Common myeloid progenitor, CD34-positive (primary cell): Measurements from ENCODE around the gene STRN4.
A peak's percentile ranks its signal among the peaks of the same experiment; 100 is the strongest.

Source experiments
- CTCF ChIA-PET: fragments of 350-600 bp; sonication (Branson Sonifier 250); formaldehyde crosslinking; loops from one replicate; lab custom pipeline; 2021; ENCODE audit warnings: antibody characterized with exemption; lab: Charles Lee
- POLR2A ChIA-PET: fragments of 350-600 bp; sonication (Branson Sonifier 250); formaldehyde crosslinking; loops from one replicate; lab custom pipeline; 2021; ENCODE audit warnings: antibody characterized with exemption; lab: Charles Lee
- DNase-seq, 3 donors: peaks; one replicate each; pipeline versions ENCODE4 v3.0.0 to v3.0.0-alpha.2; 2013
- H3K27ac ChIP-seq, 2 experiments: 1 replicate in 1 of 2; 2 replicates in 1 of 2; pipeline ENCODE4 v1.7.0; 2013; ENCODE audit warnings: inconsistent platforms in 2 of 2, low read length in 2 of 2, mild to moderate bottlenecking in 2 of 2, low read depth in 1 of 2, moderate library complexity in 1 of 2; ENCODE audit not compliant: severe bottlenecking in 2 of 2, insufficient read depth in 1 of 2, poor library complexity in 1 of 2
- H3K27me3 ChIP-seq, 5 experiments: replicated peaks in 2 of 5; 1 replicate in 3 of 5; 2 replicates in 2 of 5; pipeline versions ENCODE4 v1.6.1 to v1.7.0; 2013; ENCODE audit warnings: low read length in 4 of 5, mild to moderate bottlenecking in 2 of 5, moderate library complexity in 2 of 5, inconsistent platforms in 1 of 5; ENCODE audit not compliant: insufficient read depth in 5 of 5, control insufficient read depth in 4 of 5
- H3K36me3 ChIP-seq, 4 experiments: 1 replicate in 2 of 4; 2 replicates in 2 of 4; pipeline versions ENCODE4 v1.6.1 to v1.7.0; 2013; ENCODE audit warnings: low read length in 3 of 4, control low read depth in 1 of 4, mild to moderate bottlenecking in 1 of 4; ENCODE audit not compliant: control insufficient read depth in 4 of 4, insufficient read depth in 4 of 4
- H3K4me1 ChIP-seq, 4 experiments: 1 replicate in 3 of 4; 2 replicates in 1 of 4; pipeline versions ENCODE4 v1.6.1 to v1.7.1; 2013; ENCODE audit warnings: low read length in 3 of 4, mild to moderate bottlenecking in 3 of 4, control low read depth in 1 of 4, inconsistent platforms in 1 of 4, moderate library complexity in 1 of 4; ENCODE audit not compliant: control insufficient read depth in 4 of 4, insufficient read depth in 4 of 4; ENCODE audit errors: control extremely low read depth in 1 of 4
- H3K4me3 ChIP-seq, 7 experiments: 1 replicate in 4 of 7; 2 replicates in 3 of 7; pipeline versions ENCODE4 v1.5.1 to v1.7.0; 2013; ENCODE audit warnings: mild to moderate bottlenecking in 7 of 7, low read length in 6 of 7, moderate library complexity in 6 of 7, inconsistent platforms in 2 of 7, low read depth in 2 of 7, control low read depth in 1 of 7; ENCODE audit not compliant: insufficient read depth in 4 of 7, control insufficient read depth in 1 of 7; ENCODE audit errors: extremely low read depth in 1 of 7
- H3K9me3 ChIP-seq, 5 experiments: 1 replicate in 4 of 5; 2 replicates in 1 of 5; pipeline versions ENCODE4 v1.6.1 to v1.7.1; 2013; ENCODE audit warnings: low read length in 4 of 5, mild to moderate bottlenecking in 2 of 5, inconsistent platforms in 1 of 5, low read depth in 1 of 5, moderate library complexity in 1 of 5; ENCODE audit not compliant: control insufficient read depth in 4 of 5, insufficient read depth in 2 of 5; ENCODE audit errors: control extremely low read depth in 1 of 5
- WGBS: methylation state at CpG from one replicate; pipeline ENCODE4 v1.1.5; 2013; ENCODE audit not compliant: insufficient coverage; 5-methylcytosine and 5-hydroxymethylcytosine counted together

The STRN4 gene

DNA sequence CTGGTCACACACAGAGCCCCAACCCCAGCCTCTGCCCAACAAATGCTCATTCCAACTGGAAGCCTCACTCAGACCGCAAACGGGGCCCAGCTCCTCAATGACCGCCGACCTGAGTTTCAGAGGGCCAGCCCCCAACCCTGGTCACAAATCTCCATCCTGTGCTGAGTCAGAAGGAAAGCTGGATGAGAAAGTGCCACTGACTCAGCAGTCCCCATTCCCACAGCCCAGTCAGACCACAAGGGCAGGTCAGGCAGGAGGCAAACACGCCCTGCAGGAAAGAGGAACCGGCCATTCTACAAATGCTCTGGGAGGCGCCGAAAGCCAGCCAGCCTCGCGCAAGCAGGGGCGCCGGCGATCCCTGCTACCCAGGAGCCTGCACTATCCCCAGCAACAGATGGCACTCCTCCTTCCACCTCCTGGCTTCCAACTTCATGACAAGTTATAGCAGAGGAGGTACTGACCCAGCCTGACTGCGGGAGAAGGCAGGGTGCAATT lies 15.2 kb downstream of the STRN4 start:
- H3K27ac ChIP-seq: no peak overlapping the region
- no peaks in the 10 kb centered on the region for H3K27me3 ChIP-seq
- no peaks in the 10 kb centered on the region for H3K9me3 ChIP-seq
- peaks cover 3 to 81% (median 52%) of the 10 kb centered on the region in 4 experiments for H3K36me3 ChIP-seq
- DNase-seq: peak; percentile 82 to 93 (median 92)
- H3K4me3 ChIP-seq: peak overlapping the region in 3 of 7 experiments; percentile 26 to 61 (median 56)
- CTCF ChIA-PET: interaction anchor here (1.0 to 15.9 kb wide), 10 partner anchors 9 to 43 kb away, joined by 3 to 356 read pairs (median 4); partner anchors contain the start of gene PRKD2
- WGBS: 4% methylated on average over 13 of the region's 14 CpGs
- peaks cover 5 to 63% (median 46%) of the 10 kb centered on the region in 4 experiments for H3K4me1 ChIP-seq
- POLR2A ChIA-PET: interaction anchor here (0.5 to 1.7 kb wide), 10 partner anchors 11 to 440 kb away, joined by 3 to 6 read pairs (median 4); partner anchors contain the start of genes FKRP and PRKD2

DNA sequence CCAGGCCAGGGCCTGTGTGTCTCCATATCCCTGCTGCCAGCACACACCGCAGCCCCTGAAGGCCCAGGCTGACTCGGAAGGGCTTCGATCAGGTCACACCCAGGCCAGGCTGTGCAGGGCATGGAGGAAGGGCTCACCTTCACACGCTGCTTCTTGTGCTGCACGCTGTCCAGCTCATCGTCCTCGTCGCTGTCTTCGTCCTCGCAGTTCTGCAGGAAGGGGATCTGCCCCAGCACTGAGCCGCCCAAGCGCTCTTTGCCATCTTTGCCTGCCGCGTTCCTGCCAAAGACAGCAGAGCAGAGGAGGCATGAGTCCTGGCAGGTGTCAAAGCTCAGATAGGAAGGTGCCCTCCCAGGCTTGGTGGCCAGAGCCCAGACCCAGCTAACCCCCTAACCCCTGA lies 15.7 kb downstream of the STRN4 start:
- Histone ChIP-seq H3K4me3 (peak overlapping the region in 3 of 7 experiments; percentile 9 to 61 (median 56)), H3K27ac (no peak overlapping the region), H3K27me3 (no peaks in the 10 kb centered on the region), H3K36me3 (peaks cover 3 to 86% (median 56%) of the 10 kb centered on the region in 4 experiments), H3K4me1 (peaks cover 5 to 63% (median 46%) of the 10 kb centered on the region in 4 experiments), H3K9me3 (no peaks in the 10 kb centered on the region)
- 91% methylated on average over 14 of the region's 14 CpGs for WGBS
- no peak for DNase-seq
- POLR2A ChIA-PET: interaction anchor here (0.5 to 1.7 kb wide), 7 partner anchors 11 to 1263 kb away, joined by 3 to 6 read pairs (median 4); partner anchors contain the start of genes FKRP and FOSB
- CTCF ChIA-PET: interaction anchor here (1.0 to 15.9 kb wide), 10 partner anchors 9 to 113 kb away, joined by 3 to 356 read pairs (median 3); partner anchors contain the start of gene PRKD2

DNA sequence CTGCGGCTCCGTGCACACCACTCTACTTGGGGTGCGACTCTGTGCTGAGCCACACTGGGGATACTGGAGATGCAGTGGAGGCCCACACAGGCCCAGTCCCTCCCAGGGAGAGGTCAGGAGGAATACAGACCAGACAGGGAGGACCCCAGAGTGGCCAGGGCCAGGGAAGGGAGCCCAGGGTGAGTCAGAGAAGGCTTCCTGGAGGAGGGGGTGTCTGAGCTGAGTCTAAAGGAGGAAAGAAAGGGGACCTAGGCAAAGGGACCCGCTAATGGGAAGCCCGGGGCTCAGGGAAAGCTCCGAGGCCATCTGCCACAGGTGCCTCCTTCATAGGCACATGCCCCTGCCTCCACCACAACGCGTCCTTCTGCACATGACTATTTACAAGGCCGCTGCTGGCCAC lies 16.1 kb downstream of the STRN4 start:
- Histone ChIP-seq H3K27ac (no peak overlapping the region), H3K4me1 (peaks cover 5 to 63% (median 46%) of the 10 kb centered on the region in 4 experiments), H3K9me3 (no peaks in the 10 kb centered on the region), H3K4me3 (no peak overlapping the region), H3K36me3 (peaks cover 3 to 87% (median 57%) of the 10 kb centered on the region in 4 experiments), H3K27me3 (no peaks in the 10 kb centered on the region)
- ChIA-PET POLR2A (interaction anchor here (0.5 to 1.7 kb wide), 5 partner anchors 11 to 1263 kb away, joined by 3 to 6 read pairs (median 4); partner anchors contain the start of genes FKRP and FOSB), CTCF (interaction anchor here (1.0 to 15.9 kb wide), 9 partner anchors 8 to 113 kb away, joined by 3 to 356 read pairs (median 3); partner anchors contain the start of gene PRKD2)
- no peak for DNase-seq
- 97% methylated on average over 8 of the region's 9 CpGs for WGBS

DNA sequence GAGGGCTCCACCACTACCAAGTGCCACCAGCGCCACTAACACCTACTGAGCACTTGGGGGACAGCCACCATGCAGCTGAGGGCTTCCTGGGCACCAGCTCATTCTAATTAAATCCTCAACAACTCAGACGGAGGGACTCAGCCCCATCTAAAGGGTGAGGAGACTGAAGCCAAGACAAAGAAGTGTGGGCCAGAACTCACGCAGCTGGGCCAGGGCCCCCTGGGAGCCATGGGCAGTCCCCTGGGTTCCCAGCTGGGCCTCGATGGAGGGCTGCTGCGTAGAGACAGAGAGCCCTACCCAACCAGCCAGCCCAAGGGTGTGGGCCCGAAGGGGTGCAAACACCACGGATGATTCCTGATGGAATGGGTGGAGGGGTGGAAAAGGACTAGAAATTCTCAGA lies 16.6 kb downstream of the STRN4 start:
- H3K4me1 ChIP-seq: peaks cover 5 to 63% (median 46%) of the 10 kb centered on the region in 4 experiments
- DNase-seq: no peak
- POLR2A ChIA-PET: interaction anchor here (1.5 to 1.7 kb wide), 2 partner anchors 12 to 16 kb away, joined by 3 to 4 read pairs; partner anchors contain the start of gene FKRP
- H3K27ac ChIP-seq: no peak overlapping the region
- no peaks in the 10 kb centered on the region for H3K27me3 ChIP-seq
- CTCF ChIA-PET: interaction anchor here (0.7 to 15.9 kb wide), 13 partner anchors 9 to 112 kb away, joined by 3 to 356 read pairs (median 5); partner anchors contain the start of gene PRKD2
- WGBS: 92% methylated on average over 4 of the region's 7 CpGs
- H3K36me3 ChIP-seq: peaks cover 3 to 90% (median 58%) of the 10 kb centered on the region in 4 experiments
- no peaks in the 10 kb centered on the region for H3K9me3 ChIP-seq
- H3K4me3 ChIP-seq: no peak overlapping the region

GRCh38 chr19:46728693-46729339 lies 17.4 kb downstream of the STRN4 start:
- WGBS: 71% methylated on average over 15 of the region's 20 CpGs
- CTCF ChIA-PET: interaction anchor here (0.7 to 15.9 kb wide), 12 partner anchors 10 to 112 kb away, joined by 3 to 356 read pairs (median 8); partner anchors contain the start of gene PRKD2
- H3K36me3 ChIP-seq: peaks cover 3 to 90% (median 59%) of the 10 kb centered on the region in 4 experiments
- POLR2A ChIA-PET: interaction anchor here (1.8 to 2.8 kb wide), 2 partner anchors 14 to 25 kb away, joined by 4 to 15 read pairs; no protein-coding TSS in a partner anchor
- peaks cover 0 to 59% (median 46%) of the 10 kb centered on the region in 4 experiments for H3K4me1 ChIP-seq
- H3K27me3 ChIP-seq: no peaks in the 10 kb centered on the region
- no peak overlapping the region for H3K27ac ChIP-seq
- H3K4me3 ChIP-seq: peak overlapping the region in 3 of 7 experiments; percentile 19 to 53 (median 23)
- peak; percentile 58 to 77 (median 75) for DNase-seq
- no peaks in the 10 kb centered on the region for H3K9me3 ChIP-seq

DNA sequence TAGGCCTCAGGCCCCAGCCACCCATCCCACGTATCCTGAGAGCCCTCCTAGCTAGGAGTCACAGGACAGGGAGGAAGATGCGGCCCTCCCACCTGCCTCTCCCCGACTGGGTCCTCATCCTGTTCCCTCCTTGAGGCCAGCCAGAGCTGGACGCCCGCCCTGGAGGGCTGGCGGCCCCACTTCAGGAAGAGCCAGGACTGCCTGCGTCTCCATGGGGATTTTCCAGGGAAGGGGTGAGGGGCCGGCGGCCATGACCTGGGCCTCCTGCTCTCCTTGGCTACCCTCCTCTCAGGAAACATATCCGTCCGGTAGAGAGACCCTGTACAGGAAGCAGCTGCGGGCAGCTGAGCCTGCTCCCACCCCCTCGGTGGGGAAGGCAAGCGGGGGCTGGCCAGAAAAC lies 18.0 kb downstream of the STRN4 start:
- DNase-seq: no peak
- 30% methylated on average over 5 of the region's 14 CpGs for WGBS
- H3K27me3 ChIP-seq: no peaks in the 10 kb centered on the region
- ChIA-PET CTCF (interaction anchor here (1.1 to 15.9 kb wide), 12 partner anchors 9 to 116 kb away, joined by 3 to 356 read pairs (median 8); partner anchors contain the start of gene PRKD2), POLR2A (interaction anchor here (1.8 to 2.8 kb wide), 2 partner anchors 14 to 24 kb away, joined by 4 to 15 read pairs; no protein-coding TSS in a partner anchor)
- H3K4me1 ChIP-seq: peaks cover 2 to 59% (median 52%) of the 10 kb centered on the region in 4 experiments
- no peaks in the 10 kb centered on the region for H3K9me3 ChIP-seq
- no peak overlapping the region for H3K27ac ChIP-seq
- peaks cover 3 to 90% (median 60%) of the 10 kb centered on the region in 4 experiments for H3K36me3 ChIP-seq
- H3K4me3 ChIP-seq: peak overlapping the region in 3 of 7 experiments; percentile 19 to 53 (median 23)
